Heart left ventricle (tissue), 16 donors: Measurements from ENCODE around the gene ACAA1. TPM values are rescaled to one million over a fixed set of nuclear protein-coding genes. Genes with fewer than 3 reads are reported as not detected.

Source experiments
- ATAC-seq, 4 donors: fragments of 200-7000 bp; cut with Tn5 transposase; one replicate each; pipeline ENCODE4 v1.9.1; 2020 to 2022; ENCODE audit warnings: moderate library complexity in 4 of 4, mild to moderate bottlenecking in 3 of 4, moderate number of reproducible peaks in 1 of 4
- DNase-seq, 5 donors: peaks; one replicate each; pipeline ENCODE4 v3.0.0-alpha.2; 2020
- H3K27ac ChIP-seq, 12 donors: fragments of 200-600 bp; sonication (generic) in 4 of 12; one replicate each; pipeline versions ENCODE4 v1.5.0 to v1.8.0; 2016 to 2022; ENCODE audit warnings: mild to moderate bottlenecking in 2 of 12
- H3K27me3 ChIP-seq, 9 donors: fragments of 200-600 bp; sonication (generic) in 2 of 9; one replicate each; pipeline versions ENCODE4 v1.5.1 to v1.8.0; 2016 to 2022; ENCODE audit warnings: mild to moderate bottlenecking in 3 of 9
- H3K36me3 ChIP-seq, 9 donors: fragments of 200-600 bp; sonication (generic) in 2 of 9; one replicate each; pipeline versions ENCODE4 v1.5.0 to v1.8.0; 2018 to 2022; ENCODE audit warnings: mild to moderate bottlenecking in 2 of 9
- H3K4me1 ChIP-seq, 12 donors: fragments of 200-600 bp; sonication (generic) in 4 of 12; one replicate each; pipeline versions ENCODE4 v1.5.0 to v1.8.0; 2016 to 2022; ENCODE audit warnings: mild to moderate bottlenecking in 3 of 12
- H3K4me3 ChIP-seq, 12 donors: fragments of 200-600 bp; sonication (generic) in 4 of 12; one replicate each; pipeline versions ENCODE4 v1.5.0 to v1.8.0; 2017 to 2022; ENCODE audit warnings: mild to moderate bottlenecking in 9 of 12, moderate library complexity in 4 of 12
- H3K9me3 ChIP-seq, 12 donors: fragments of 200-600 bp; sonication (generic) in 4 of 12; one replicate each; pipeline versions ENCODE4 v1.5.0 to v1.8.0; 2016 to 2022; ENCODE audit warnings: mild to moderate bottlenecking in 1 of 12
- CTCF ChIP-seq, 12 donors: fragments of 200-600 bp; sonication (generic) in 4 of 12; IDR thresholded peaks; one replicate each; pipeline versions ENCODE4 v1.5.0 to v1.8.0; 2018 to 2022; ENCODE audit warnings: antibody characterized with exemption in 12 of 12, mild to moderate bottlenecking in 5 of 12
- POLR2A ChIP-seq, 2 donors: fragments of 450-650 bp; IDR thresholded peaks; one replicate each; pipeline ENCODE4 v1.6.1; 2017; ENCODE audit warnings: antibody characterized with exemption in 2 of 2, mild to moderate bottlenecking in 2 of 2, moderate library complexity in 2 of 2
- WGBS, 4 donors: extraction: QIAGEN DNeasy Blood & Tissue Kit in 2 of 4; methylation state at CpG; one replicate each; pipeline versions ENCODE4 v1.1.5 to v1.1.7; 2013 to 2018; 5-methylcytosine and 5-hydroxymethylcytosine counted together
- intact Hi-C, 10 donors: fragments of 100-400 bp; cut with DNase I; formaldehyde crosslinking; loops; one replicate each; pipeline versions ENCODE4 v1.11.1 to v1.14.2; 2022
- polyA plus RNA-seq, 2 donors: library from polyadenylated mRNA; stranded (reverse); fragments of 200-250 nt; gene quantifications; one replicate each; pipeline ENCODE4 v1.2.3, GENCODE V29; 2013
- total RNA-seq, 9 donors: library from RNA; depleted of rRNA in 2 of 9; stranded (reverse); fragments of >200 nt in 2 of 9; fragmentation: NEBNext Ultra II Directional in 3 of 9; extraction: Animal tissue kit (Norgen Biotek cat#: 25700) in 3 of 9; gene quantifications; one replicate each; pipeline versions ENCODE4 v1.1.0 to v1.2.4, GENCODE V29; 2016 to 2023
- donor health status: ischemic (EF 13 %, LVEDD 7.1; RV severe dilation, severe dysfunction).
- donor health status: healthy with polysubstance abuse.
- donor health status: DM: no; HTN: yes; CAD: no.
- donor health status: DM: no; HTN: no; CAD: no.
- donor health status: ischemic (EF 25% LVEDD 6.9; RV normal size, moderate dysfunction).
- donor health status: ischemic (EF 25% LVEDD 5.7; RV mildly dilated, moderate dysfunction).
- donor health status: healthy.
- donor health status: DM: yes; HTN: yes; CAD: no.
- donor health status: ischemic (EF 35%, LVEDD 5.7; RV mildly dilated, moderate dysfunction).
- donor health status: nonischemic (EF 11% LVEDD 7.7; RV severe dilation, severe dysfunction).
- donor health status: DM: yes; HTN: yes; CAD: no.
- donor health status: PGD.
- donor health status: ischemic (EF 29% LVEDD 5.4; RV normal size, mild dysfunction).
- donor health status: nonischemic (EF 23%, LVEDD 6.1; RV moderate dilation, normal function).

Gene ACAA1
- total and polyA plus RNA-seq, 11 donors: 62.7 to 139 (median 105) TPM

- intact Hi-C loops: loop anchor here in 7 of 10 donors (5.0 to 10.0 kb wide), 7 partner anchors 113 to 367 kb away; partner anchors contain the start of gene XYLB (in 2 of the 7)
- 57 to 65% (median 63%) methylated on average over 6 to 11 of the region's 11 CpGs for WGBS, 4 donors
- Histone ChIP-seq H3K27me3 (no peaks in the 10 kb centered on the region), H3K4me1 (peaks cover 0 to 12% (median 0%) of the 10 kb centered on the region in 12 donors), H3K36me3 (peaks cover 0 to 37% (median 33%) of the 10 kb centered on the region in 9 donors), H3K9me3 (no peaks in the 10 kb centered on the region), H3K4me3 (no peak overlapping the region), H3K27ac (no peak overlapping the region)
- TF ChIP-seq POLR2A (IDR thresholded peaks at IDR 0.05): no peak
- peak; percentile 47 to 79 (median 60) for TF ChIP-seq CTCF (IDR thresholded peaks at IDR 0.05)
- DNase-seq (peak in 3 of 5 donors; percentile 61 to 73 (median 69)), ATAC-seq (peak; percentile 62 to 79 (median 72))
These were observed 19.0 kb downstream of the ACAA1 start for GRCh38 chr3:38117748-38118420.

DNA sequence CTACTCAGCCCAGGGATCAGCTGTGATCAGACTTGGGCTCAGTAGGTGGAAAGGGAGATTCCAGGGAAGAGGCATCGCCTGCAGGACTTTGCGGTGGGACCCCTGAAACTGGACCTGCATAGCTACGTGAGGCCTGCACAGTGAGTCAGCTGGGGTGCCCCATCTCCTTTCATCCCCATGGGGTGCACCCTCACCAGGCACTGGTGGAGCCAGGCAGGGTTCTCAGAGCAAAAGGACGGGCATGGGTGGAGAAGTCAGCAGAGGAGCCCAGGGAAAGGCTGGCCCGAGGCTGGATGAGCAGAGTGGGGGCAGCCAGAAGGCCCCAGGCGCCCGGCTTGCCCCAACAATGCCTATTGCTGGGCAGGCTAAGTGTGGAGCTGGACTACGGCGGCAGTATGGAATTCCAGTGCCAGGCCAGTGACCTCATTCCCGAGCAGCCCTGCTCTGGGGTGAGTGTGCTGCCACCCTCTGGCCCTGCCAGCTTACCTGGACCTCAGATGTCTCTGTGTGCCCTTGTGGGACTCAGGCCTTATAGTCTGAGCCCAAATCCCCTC, 19.7 kb downstream of the ACAA1 start:
- intact Hi-C loops: loop anchor here in 7 of 10 donors (5.0 to 10.0 kb wide), 7 partner anchors 112 to 368 kb away; partner anchors contain the start of gene XYLB (in 2 of the 7)
- H3K27ac ChIP-seq: no peak overlapping the region
- H3K9me3 ChIP-seq: no peaks in the 10 kb centered on the region
- ATAC-seq: peak; percentile 70 to 86 (median 77)
- WGBS, 4 donors: 54 to 87% (median 75%) methylated on average over 4 to 10 of the region's 10 CpGs
- no peak for TF ChIP-seq POLR2A (IDR thresholded peaks at IDR 0.05)
- TF ChIP-seq CTCF (IDR thresholded peaks at IDR 0.05): peak in 1 of 12 donors; percentile 22
- H3K4me3 ChIP-seq: no peak overlapping the region
- H3K36me3 ChIP-seq: peaks cover 0 to 31% (median 27%) of the 10 kb centered on the region in 9 donors
- no peaks in the 10 kb centered on the region for H3K27me3 ChIP-seq
- H3K4me1 ChIP-seq: peaks cover 0 to 12% (median 0%) of the 10 kb centered on the region in 12 donors
- DNase-seq: peak in 4 of 5 donors; percentile 45 to 70 (median 70)

DNA sequence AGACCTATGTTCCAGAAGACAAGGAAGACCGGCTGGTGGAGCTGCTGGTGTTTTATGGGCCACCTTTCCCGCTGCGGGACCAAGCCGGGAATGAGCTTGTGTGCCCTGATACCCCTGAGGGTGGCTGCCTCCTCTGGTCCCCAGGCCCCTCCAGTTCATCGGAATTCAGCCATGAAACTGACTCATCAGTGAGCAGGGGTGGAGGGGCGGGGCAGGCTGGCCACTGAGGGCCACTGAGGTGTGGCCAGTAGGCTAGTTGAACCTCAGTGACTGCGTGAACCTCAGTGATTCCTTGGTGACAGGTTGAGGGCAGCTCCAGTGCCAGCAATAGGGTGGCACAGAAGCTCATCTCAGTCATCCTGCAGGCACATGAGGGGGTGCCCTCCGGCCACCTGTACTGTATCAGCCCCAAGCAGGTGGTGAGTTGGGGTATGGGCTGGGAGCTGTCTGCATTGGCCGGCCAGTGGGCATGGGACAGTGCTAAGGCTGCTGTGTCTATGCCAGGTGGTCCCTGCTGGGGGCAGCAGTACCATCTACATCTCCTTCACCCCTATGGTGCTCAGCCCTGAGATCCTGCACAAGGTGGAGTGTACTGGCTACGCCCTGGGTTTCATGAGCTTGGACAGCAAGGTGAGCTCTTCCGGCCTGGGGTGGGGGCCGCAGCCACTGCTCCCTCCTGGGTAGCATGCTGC, 20.3 kb downstream of the ACAA1 start:
- WGBS, 4 donors: 82 to 91% (median 90%) methylated on average over 7 to 12 of the region's 12 CpGs
- H3K4me1 ChIP-seq: peaks cover 0 to 12% (median 0%) of the 10 kb centered on the region in 12 donors
- no peak overlapping the region for H3K4me3 ChIP-seq
- peaks cover 0 to 25% (median 21%) of the 10 kb centered on the region in 9 donors for H3K36me3 ChIP-seq
- H3K27me3 ChIP-seq: no peaks in the 10 kb centered on the region
- intact Hi-C loops: loop anchor here in 7 of 10 donors (5.0 to 10.0 kb wide), 7 partner anchors 112 to 368 kb away; partner anchors contain the start of gene XYLB (in 2 of the 7)
- TF ChIP-seq CTCF (IDR thresholded peaks at IDR 0.05) (no peak), POLR2A (IDR thresholded peaks at IDR 0.05) (no peak)
- peak in 1 of 5 donors; percentile 52 for DNase-seq
- no peaks in the 10 kb centered on the region for H3K9me3 ChIP-seq
- no peak overlapping the region for H3K27ac ChIP-seq
- peak in 1 of 4 donors; percentile 6 for ATAC-seq
